Neuronal stem cell (in vitro differentiated cells): Measurements from ENCODE around the gene PSME3IP1.
A peak's percentile ranks its signal among the peaks of the same experiment; 100 is the strongest.

ENCODE experiments used
- DNase-seq: peaks from one replicate; pipeline ENCODE4 v3.0.0-alpha.2; 2013; ENCODE audit warnings: low spot score
- H2AFZ ChIP-seq: one replicate; pipeline ENCODE4 v1.6.1; 2013; ENCODE audit warnings: mild to moderate bottlenecking, low read length, inconsistent platforms
- H2AK5ac ChIP-seq: 2 replicates; pipeline ENCODE4 v1.6.1; 2013; ENCODE audit warnings: low read depth, mild to moderate bottlenecking, inconsistent platforms, low read length, moderate library complexity, mixed read lengths
- H2BK120ac ChIP-seq: 2 replicates; pipeline ENCODE4 v1.6.1; 2013; ENCODE audit warnings: low read depth, mild to moderate bottlenecking, inconsistent platforms, low read length, moderate library complexity, mixed read lengths
- H2BK12ac ChIP-seq: one replicate; pipeline ENCODE4 v1.6.1; 2013; ENCODE audit warnings: low read length, inconsistent platforms
- H2BK15ac ChIP-seq: 2 replicates; pipeline ENCODE4 v1.6.1; 2013; ENCODE audit warnings: mild to moderate bottlenecking, low read length, inconsistent platforms, mixed read lengths
- H2BK5ac ChIP-seq: one replicate; pipeline ENCODE4 v1.6.1; 2013; ENCODE audit warnings: inconsistent platforms, mild to moderate bottlenecking, low read length, moderate library complexity
- H3K14ac ChIP-seq: one replicate; pipeline ENCODE4 v1.6.1; 2013; ENCODE audit warnings: low read length, inconsistent platforms
- H3K18ac ChIP-seq: 2 replicates; pipeline ENCODE4 v1.6.1; 2013; ENCODE audit warnings: low read length, inconsistent platforms
- H3K23ac ChIP-seq: 2 replicates; pipeline ENCODE4 v1.6.1; 2013; ENCODE audit warnings: low read depth, mild to moderate bottlenecking, mixed read lengths, low read length, inconsistent platforms; ENCODE audit not compliant: poor library complexity
- H3K27ac ChIP-seq: replicated peaks from 3 replicates; pipeline ENCODE4 v1.5.1; 2013; ENCODE audit warnings: low read length, inconsistent platforms
- H3K27me3 ChIP-seq, 3 experiments: 2 replicates each; pipeline ENCODE4 v1.6.1; 2013; ENCODE audit warnings: low read length in 3 of 3, mild to moderate bottlenecking in 2 of 3, inconsistent platforms in 1 of 3, low read depth in 1 of 3, mixed read lengths in 1 of 3, moderate library complexity in 1 of 3; ENCODE audit not compliant: control insufficient read depth in 3 of 3, insufficient read depth in 3 of 3
- H3K36me3 ChIP-seq, 2 donors: replicated peaks in 1 of 2; 2 replicates each; pipeline ENCODE4 v1.6.1; 2013; ENCODE audit warnings: low read length in 2 of 2; ENCODE audit not compliant: control insufficient read depth in 2 of 2, insufficient read depth in 2 of 2
- H3K4ac ChIP-seq: 2 replicates; pipeline ENCODE4 v1.6.1; 2013; ENCODE audit warnings: inconsistent platforms, mild to moderate bottlenecking, low read length, moderate library complexity
- H3K4me1 ChIP-seq, 2 donors: 1 replicate in 1 of 2; 2 replicates in 1 of 2; pipeline ENCODE4 v1.6.1; 2013; ENCODE audit warnings: low read length in 2 of 2, low read depth in 1 of 2; ENCODE audit not compliant: control insufficient read depth in 2 of 2, insufficient read depth in 1 of 2
- H3K4me2 ChIP-seq: one replicate; pipeline ENCODE4 v1.6.1; 2013; ENCODE audit warnings: mild to moderate bottlenecking, low read length, inconsistent platforms; ENCODE audit not compliant: insufficient read depth, poor library complexity, severe bottlenecking
- H3K4me3 ChIP-seq, 2 donors: 2 replicates each; pipeline ENCODE4 v1.5.1; 2013; ENCODE audit warnings: low read length in 2 of 2, mild to moderate bottlenecking in 2 of 2, inconsistent platforms in 1 of 2, moderate library complexity in 1 of 2
- H3K79me1 ChIP-seq: one replicate; pipeline ENCODE4 v1.6.1; 2013; ENCODE audit warnings: low read depth, mild to moderate bottlenecking, inconsistent platforms, low read length, moderate library complexity
- H3K9ac ChIP-seq: one replicate; pipeline ENCODE4 v1.6.1; 2013; ENCODE audit warnings: mild to moderate bottlenecking, low read depth, low read length, inconsistent platforms; ENCODE audit not compliant: poor library complexity
- H3K9me3 ChIP-seq, 2 donors: replicated peaks in 1 of 2; 2 replicates each; pipeline versions ENCODE3 to v1.6.1; 2013; ENCODE audit warnings: low read length in 2 of 2, mild to moderate bottlenecking in 2 of 2, inconsistent platforms in 1 of 2, low read depth in 1 of 2, mixed read lengths in 1 of 2, moderate library complexity in 1 of 2; ENCODE audit not compliant: control insufficient read depth in 2 of 2, insufficient read depth in 1 of 2
- H4K8ac ChIP-seq: one replicate; pipeline ENCODE4 v1.6.1; 2013; ENCODE audit warnings: low read depth, mild to moderate bottlenecking, inconsistent platforms, low read length, moderate library complexity
- H4K91ac ChIP-seq: one replicate; pipeline ENCODE4 v1.6.1; 2013; ENCODE audit warnings: low read length, low read depth, mild to moderate bottlenecking, inconsistent platforms; ENCODE audit not compliant: poor library complexity
- WGBS, 2 donors: extraction: QIAGEN DNeasy Blood & Tissue Kit; methylation state at CpG; one replicate each; pipeline ENCODE4 v1.1.7; 2013; ENCODE audit warnings: missing lambda C conversion rate in 2 of 2, mixed read lengths in 1 of 2; ENCODE audit not compliant: insufficient read length in 2 of 2, insufficient replicate concordance in 1 of 2; ENCODE audit errors: extremely low coverage in 2 of 2; 5-methylcytosine and 5-hydroxymethylcytosine counted together

PSME3IP1 gene

GRCh38 chr16:57130950-57131321 is 54.9 kb downstream of the PSME3IP1 start:
- no peak overlapping the region for H4K91ac ChIP-seq
- no peak overlapping the region for H2BK15ac ChIP-seq
- peak overlapping the region; percentile 47 for H2BK5ac ChIP-seq
- no peaks in the 10 kb centered on the region for H3K9me3 ChIP-seq
- no peak for DNase-seq
- no peak overlapping the region for H3K27ac ChIP-seq
- no peak overlapping the region for H2AFZ ChIP-seq
- H3K79me1 ChIP-seq, result peaks cover 2% of the 10 kb centered on the region
- no peak overlapping the region for H3K4ac ChIP-seq
- no peak overlapping the region for H3K23ac ChIP-seq
- H3K4me3 ChIP-seq, result no peak overlapping the region
- peaks cover 24 to 28% of the 10 kb centered on the region in 2 donors for H3K4me1 ChIP-seq
- no peaks in the 10 kb centered on the region for H3K27me3 ChIP-seq
- no peak overlapping the region for H4K8ac ChIP-seq
- no peak overlapping the region for H3K4me2 ChIP-seq
- H3K14ac ChIP-seq, result peak overlapping the region; percentile 79
- no CpG with 5 or more reads among the region's 6 CpGs for WGBS, 2 donors
- peak overlapping the region; percentile 88 for H3K18ac ChIP-seq
- H2BK120ac ChIP-seq, result no peak overlapping the region
- peaks cover 0 to 41% of the 10 kb centered on the region in 2 donors for H3K36me3 ChIP-seq
- H2AK5ac ChIP-seq, result peak overlapping the region; percentile 96
- H3K9ac ChIP-seq, result no peak overlapping the region
- peak overlapping the region; percentile 91 for H2BK12ac ChIP-seq

- H3K79me1 ChIP-seq, result peaks cover 2% of the 10 kb centered on the region
- DNase-seq, result no peak
- peaks cover 24 to 39% of the 10 kb centered on the region in 2 donors for H3K4me1 ChIP-seq
- H4K91ac ChIP-seq, result no peak overlapping the region
- no peak overlapping the region for H2BK12ac ChIP-seq
- no peak overlapping the region for H3K4me3 ChIP-seq
- no peak overlapping the region for H2AFZ ChIP-seq
- H4K8ac ChIP-seq, result no peak overlapping the region
- no peak overlapping the region for H3K27ac ChIP-seq
- H2AK5ac ChIP-seq, result peak overlapping the region; percentile 64
- no peak overlapping the region for H3K4ac ChIP-seq
- H3K23ac ChIP-seq, result peak overlapping the region; percentile 20
- H2BK15ac ChIP-seq, result peak overlapping the region; percentile 71
- H3K9me3 ChIP-seq, result peaks cover 0 to 2% of the 10 kb centered on the region in 2 donors
- no peak overlapping the region for H2BK5ac ChIP-seq
- no peak overlapping the region for H3K4me2 ChIP-seq
- no CpG with 5 or more reads among the region's 11 CpGs for WGBS, 2 donors
- H3K14ac ChIP-seq, result no peak overlapping the region
- no peak overlapping the region for H3K9ac ChIP-seq
- peaks cover 0 to 44% of the 10 kb centered on the region in 2 donors for H3K36me3 ChIP-seq
- H2BK120ac ChIP-seq, result no peak overlapping the region
- H3K18ac ChIP-seq, result peak overlapping the region; percentile 65
- H3K27me3 ChIP-seq, result no peaks in the 10 kb centered on the region
Measured at GRCh38 chr16:57128771-57129389, 57.0 kb downstream of the PSME3IP1 start.

- no peak overlapping the region for H3K4me3 ChIP-seq
- H3K4me1 ChIP-seq, result peaks cover 18 to 34% of the 10 kb centered on the region in 2 donors
- no peak overlapping the region for H2BK5ac ChIP-seq
- H3K4ac ChIP-seq, result no peak overlapping the region
- peaks cover 0 to 54% of the 10 kb centered on the region in 2 donors for H3K36me3 ChIP-seq
- no peak for DNase-seq
- no peak overlapping the region for H3K4me2 ChIP-seq
- H2AK5ac ChIP-seq, result peak overlapping the region; percentile 36
- no peak overlapping the region for H3K9ac ChIP-seq
- no peak overlapping the region for H3K23ac ChIP-seq
- H4K91ac ChIP-seq, result no peak overlapping the region
- peaks cover 0 to 2% of the 10 kb centered on the region in 2 donors for H3K9me3 ChIP-seq
- no peak overlapping the region for H2AFZ ChIP-seq
- no peak overlapping the region for H3K27ac ChIP-seq
- H2BK12ac ChIP-seq, result no peak overlapping the region
- WGBS, 2 donors, result no CpG with 5 or more reads among the region's 7 CpGs
- H4K8ac ChIP-seq, result no peak overlapping the region
- H2BK120ac ChIP-seq, result no peak overlapping the region
- H3K14ac ChIP-seq, result no peak overlapping the region
- H3K79me1 ChIP-seq, result peaks cover 2% of the 10 kb centered on the region
- no peak overlapping the region for H3K18ac ChIP-seq
- H3K27me3 ChIP-seq, result no peaks in the 10 kb centered on the region
- peak overlapping the region; percentile 11 for H2BK15ac ChIP-seq
Measured at GRCh38 chr16:57127836-57128235, 58.0 kb downstream of the PSME3IP1 start.

- no peak overlapping the region for H3K18ac ChIP-seq
- no peak overlapping the region for H3K14ac ChIP-seq
- no peak overlapping the region for H3K4me3 ChIP-seq
- peaks cover 0 to 56% of the 10 kb centered on the region in 2 donors for H3K36me3 ChIP-seq
- no peak overlapping the region for H3K4me2 ChIP-seq
- H3K79me1 ChIP-seq, result peaks cover 2% of the 10 kb centered on the region
- H2BK120ac ChIP-seq, result no peak overlapping the region
- no peak overlapping the region for H2BK5ac ChIP-seq
- H3K4me1 ChIP-seq, result peaks cover 12 to 28% of the 10 kb centered on the region in 2 donors
- DNase-seq, result no peak
- peak overlapping the region; percentile 36 for H2AK5ac ChIP-seq
- no peaks in the 10 kb centered on the region for H3K27me3 ChIP-seq
- H3K9me3 ChIP-seq, result peaks cover 0 to 2% of the 10 kb centered on the region in 2 donors
- H4K91ac ChIP-seq, result no peak overlapping the region
- peak overlapping the region; percentile 11 for H2BK15ac ChIP-seq
- H4K8ac ChIP-seq, result no peak overlapping the region
- no CpG with 5 or more reads among the region's 5 CpGs for WGBS, 2 donors
- no peak overlapping the region for H2BK12ac ChIP-seq
- H3K4ac ChIP-seq, result no peak overlapping the region
- H3K27ac ChIP-seq, result no peak overlapping the region
- H3K23ac ChIP-seq, result no peak overlapping the region
- H3K9ac ChIP-seq, result no peak overlapping the region
- H2AFZ ChIP-seq, result no peak overlapping the region
Measured at GRCh38 chr16:57127037-57127763, 58.6 kb downstream of the PSME3IP1 start.
